Pons (tissue), 1 donor: Measurements from ENCODE around the gene NID2.

Experiments
- DNase-seq: peaks from one replicate; pipeline ENCODE4 v3.0.0-alpha.2; 2016; ENCODE audit warnings: low spot score

Gene NID2

DNA sequence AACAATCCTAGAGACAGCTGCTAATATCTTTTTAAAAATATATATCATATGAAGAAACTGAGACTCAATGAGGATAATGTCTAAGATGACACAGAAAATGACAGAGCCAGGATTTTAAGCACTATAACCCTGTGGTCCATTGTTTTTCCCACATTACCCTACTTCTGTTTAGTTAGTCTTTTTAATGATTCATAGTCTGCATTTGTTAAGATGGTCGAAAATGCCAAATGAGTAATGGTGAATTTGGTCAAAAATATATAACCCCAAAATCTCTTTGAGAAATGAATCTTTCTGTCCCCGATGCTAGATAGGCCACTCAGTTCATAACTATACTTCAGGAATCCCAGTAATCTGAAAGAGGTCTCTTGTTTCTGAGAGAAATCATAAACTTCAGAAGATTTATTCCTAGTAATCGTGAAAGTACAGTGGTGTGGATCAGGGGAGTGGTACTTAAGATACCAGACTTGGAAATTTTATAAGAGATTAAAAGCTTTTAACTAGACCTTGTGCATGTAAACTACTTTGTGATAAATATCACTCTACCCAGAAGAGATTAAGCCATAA, 68.8 kb downstream of the NID2 start:
- no peak for DNase-seq

DNA sequence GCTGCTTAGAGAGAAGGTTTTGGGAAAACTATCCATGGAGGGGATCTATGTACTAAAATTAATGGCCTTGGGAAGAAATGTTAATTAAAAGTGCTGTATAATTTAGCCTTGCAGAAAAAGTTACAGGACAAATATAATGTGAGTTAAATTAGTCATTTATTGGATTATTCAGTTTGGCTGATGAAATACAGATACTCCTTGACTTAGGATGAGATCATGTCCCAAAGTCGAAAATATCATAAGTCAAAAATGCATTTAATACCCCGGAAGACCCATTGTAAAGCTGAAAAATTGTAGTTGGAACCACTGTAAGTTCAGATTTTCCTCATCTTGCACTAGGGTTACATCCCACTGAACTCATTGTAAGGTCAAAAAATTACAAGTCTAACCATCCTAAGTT, 69.8 kb downstream of the NID2 start:
- DNase-seq, result no peak

DNA sequence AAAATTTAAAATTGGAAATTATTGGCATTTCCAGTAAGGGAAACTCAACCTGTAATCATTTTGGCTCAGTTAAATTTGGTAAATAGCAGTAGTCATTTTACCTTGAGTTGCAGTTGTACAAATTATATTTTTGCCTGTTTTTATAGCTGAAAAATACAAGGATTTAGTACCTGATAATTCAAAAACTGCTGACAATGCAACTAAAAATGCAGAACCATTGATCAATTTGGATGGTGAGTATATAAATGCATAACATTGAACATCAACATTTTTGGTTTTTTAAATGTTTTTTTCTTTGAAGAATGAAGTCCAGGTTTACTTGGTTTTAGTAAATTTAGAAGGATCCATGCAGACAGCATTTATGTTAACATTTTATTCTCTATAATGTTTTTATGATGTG, 70.5 kb downstream of the NID2 start:
- no peak for DNase-seq

DNA sequence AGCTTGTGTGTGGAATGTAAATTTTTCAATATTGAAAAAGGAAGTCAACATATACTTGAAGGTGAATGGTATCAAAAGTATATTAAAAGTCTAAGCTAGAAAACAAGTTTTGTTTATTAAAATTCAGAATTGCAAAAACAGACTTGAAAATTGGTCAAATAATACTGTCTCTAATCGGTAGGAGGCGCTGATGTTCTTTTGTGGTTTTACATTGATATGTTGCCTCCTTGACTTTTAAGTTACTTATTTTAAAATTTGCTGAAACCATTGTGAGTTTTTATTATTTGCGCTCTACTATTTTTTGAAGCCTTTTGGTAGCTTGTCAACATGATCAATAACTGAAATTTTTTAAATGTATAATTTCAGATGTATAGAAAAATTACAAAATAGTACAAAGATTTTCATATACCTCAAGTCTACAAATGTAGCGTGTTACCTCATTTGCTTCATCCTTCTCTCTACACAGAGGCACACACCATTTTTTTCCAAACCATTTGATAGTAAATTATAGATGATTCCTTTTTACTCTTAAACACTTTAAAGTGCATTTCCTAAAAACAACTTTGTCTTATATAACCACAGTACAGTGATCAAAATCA, 72.6 kb downstream of the NID2 start:
- peak; percentile 68 for DNase-seq

DNA sequence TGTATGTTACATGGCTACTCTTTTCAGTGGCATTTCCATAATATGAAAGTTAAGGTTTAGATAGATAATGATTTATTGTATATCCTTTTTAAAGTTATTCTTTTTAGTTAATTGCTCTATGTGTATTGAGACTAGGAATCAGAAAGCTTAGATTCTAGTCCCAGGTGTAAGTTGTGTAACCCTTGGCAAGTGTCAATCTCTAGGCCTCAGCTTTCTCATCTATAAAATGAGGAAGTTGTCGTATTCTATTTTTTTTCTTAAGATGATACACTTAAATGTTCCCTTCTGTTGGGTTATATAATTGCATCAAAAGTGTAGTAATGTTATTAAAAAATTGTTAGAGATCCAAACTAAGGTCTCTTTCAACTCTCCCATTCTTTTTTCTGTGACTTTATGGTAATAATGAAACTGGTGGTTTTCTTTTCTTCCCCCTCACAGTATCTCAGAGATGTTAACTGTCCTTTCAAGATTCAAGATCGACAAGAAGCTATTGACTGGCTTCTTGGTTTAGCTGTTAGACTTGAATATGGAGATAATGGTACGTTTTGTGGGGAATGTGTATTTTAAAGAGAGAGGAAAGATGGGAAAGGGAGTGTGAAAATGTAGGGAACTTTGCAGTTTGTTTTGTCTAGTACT, 75.5 kb downstream of the NID2 start:
- DNase-seq, result no peak

DNA sequence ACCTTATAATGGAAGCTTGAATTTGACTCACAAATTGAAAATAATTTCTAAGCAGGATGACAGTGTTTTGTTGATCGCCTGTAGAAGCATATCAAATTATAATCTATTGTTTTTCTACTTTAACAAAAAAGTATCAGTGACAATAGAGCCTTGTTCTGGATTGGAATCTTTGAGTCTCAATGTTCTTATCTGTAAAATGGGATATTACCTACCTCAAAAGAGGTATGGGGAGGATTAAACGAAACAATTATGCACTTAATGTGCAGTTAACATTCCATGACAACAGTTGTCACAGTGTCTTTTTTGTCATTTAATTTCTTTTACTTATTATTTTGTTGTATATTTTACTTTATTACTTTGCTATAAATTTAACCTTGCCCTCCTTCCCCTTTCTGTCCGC, 78.4 kb downstream of the NID2 start:
- DNase-seq, result no peak

DNA sequence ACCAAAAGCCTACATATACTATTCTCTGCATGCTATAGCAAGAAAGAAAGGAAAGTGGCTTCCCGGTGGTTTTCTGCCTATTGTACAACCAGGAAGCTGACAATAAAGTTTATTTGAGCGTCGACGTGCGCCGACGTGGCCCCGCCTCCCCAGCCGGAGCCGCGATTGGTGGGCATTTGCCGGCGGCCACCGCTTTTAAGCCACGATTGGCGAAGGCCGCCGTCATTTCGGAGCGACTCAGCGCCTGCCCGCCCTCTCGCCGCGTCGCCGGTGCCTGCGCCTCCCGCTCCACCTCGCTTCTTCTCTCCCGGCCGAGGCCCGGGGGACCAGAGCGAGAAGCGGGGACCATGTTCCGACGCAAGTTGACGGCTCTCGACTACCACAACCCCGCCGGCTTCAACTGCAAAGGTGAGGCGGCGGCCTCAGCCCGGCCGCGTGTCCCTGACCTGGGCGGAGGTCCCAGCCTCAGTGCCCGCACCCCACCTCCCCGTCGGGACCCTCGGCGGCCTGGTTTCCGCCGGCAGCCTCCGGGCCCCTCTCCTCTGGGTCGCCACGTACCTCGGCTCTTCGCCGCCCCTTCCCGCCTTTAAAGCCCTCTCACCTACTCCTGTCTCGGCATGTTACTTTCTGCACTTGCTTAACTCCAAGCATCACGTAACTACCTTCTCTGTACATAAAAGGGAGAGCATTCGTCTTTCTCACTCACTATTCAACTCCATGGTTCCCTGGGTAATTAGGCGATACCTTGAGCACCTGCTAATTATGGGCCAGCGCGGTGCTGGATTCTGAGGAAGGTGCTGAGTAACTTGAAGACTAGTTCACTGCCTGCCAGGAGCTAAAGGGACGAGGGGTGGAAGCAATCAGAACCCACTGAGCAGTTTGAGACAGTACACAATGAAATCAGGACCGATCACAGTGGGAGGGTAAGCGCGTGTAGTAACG, 79.3 kb downstream of the NID2 start, which contains the start of gene RTRAF:
Gene RTRAF (plus strand): TSS at position 254 of the 942 bp plus-strand sequence. CDS start 94 bp downstream, at position 348.
- peak; percentile 89 for DNase-seq

DNA sequence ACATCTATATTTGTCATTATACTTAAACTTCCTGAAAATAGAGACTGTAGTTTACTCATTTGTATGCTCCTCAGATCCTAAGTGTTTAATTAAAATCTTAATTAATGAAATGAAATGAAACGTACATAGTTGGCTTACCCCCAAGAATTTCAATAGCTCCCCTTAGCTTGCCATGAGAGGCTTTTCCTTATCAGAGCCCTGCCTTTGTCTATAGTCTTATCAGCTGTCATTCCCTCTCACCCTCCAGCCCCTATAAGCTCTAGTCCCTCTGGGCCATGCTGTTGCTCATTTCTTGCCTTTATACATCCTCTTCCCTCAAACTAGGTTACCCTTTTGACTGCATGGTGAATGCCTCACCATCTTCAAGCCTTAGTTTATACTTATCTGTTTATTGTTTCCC, 80.6 kb downstream of the NID2 start:
- DNase-seq, result no peak

DNA sequence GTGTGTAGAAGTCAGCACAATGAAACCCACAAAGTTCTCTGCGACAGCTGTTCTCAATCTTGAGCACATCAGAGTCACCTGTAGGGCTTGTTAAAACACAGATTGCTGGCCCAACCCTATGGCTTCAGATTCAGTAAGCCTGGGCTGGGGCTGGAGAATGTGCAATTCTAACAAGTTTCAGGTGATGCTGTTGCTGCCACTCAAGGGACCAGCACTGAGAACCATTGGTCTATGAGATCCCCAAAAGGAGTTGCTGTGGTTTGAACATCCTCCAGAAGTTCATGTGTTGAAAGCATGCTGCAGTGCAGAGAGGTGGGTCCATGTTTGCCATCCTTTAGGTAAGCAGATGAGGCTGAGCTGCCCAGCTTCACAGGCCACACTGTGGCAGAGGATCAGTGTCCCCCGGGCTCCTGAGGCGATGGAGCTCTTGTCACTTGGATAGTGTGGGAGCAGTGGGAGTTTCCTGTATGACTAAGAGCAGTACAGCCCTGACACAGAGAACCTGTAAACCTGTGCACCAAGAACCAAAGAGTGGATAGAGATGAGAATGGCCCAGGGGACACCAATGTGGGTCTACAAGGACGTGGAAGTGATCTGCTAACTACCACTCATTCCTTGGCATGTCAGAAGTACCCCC, 87.5 kb downstream of the NID2 start:
- no peak for DNase-seq

DNA sequence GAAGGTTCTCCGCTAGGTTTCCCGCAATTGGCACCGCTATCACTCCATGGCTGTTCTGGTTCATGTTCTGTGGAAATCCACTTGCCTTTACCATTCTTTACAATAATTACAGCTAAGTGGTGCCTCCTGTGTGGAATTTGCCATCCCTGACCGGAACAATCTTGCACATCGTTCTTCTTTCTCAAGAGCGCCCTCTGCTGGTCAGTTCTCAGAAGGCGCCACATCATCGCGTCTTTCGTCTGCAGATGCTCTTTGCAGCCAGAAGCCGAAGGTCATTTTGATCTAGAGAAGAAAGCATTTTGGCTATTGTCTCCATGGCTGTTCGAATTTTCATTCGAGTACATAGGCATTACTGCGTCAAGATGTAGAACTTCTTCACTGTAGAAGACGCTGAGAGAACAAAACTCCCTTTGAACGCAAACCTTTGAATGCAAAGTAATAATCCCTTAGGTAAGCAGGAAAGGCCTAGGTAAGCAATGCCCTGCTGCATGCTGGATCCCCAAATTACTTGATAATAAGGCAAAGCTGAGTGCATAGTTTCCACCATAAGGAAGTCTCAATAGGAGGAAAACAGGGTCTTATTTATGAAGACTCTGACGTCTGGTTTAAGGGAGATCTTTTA, 89.7 kb downstream of the NID2 start:
- DNase-seq, result peak; percentile 84

DNA sequence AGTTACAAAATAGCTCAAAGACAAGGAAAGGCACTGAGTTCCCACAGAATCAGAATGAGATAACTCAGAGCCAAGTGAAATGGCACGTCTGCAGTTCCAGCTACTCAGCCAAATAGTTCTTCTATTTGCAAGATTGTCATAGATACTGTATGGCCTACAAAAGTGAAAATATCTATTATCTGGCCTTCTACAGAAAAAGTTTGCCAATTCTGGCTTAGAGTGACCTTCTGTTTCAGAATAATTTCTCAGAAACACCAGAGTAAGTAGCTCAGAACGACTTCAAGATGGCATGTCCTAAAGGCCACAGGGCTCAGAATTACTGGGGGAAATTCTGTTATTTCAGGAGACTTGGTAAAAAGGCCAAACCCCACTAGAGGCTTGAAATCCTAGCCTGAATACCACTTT, 90.2 kb downstream of the NID2 start:
- DNase-seq, result no peak

DNA sequence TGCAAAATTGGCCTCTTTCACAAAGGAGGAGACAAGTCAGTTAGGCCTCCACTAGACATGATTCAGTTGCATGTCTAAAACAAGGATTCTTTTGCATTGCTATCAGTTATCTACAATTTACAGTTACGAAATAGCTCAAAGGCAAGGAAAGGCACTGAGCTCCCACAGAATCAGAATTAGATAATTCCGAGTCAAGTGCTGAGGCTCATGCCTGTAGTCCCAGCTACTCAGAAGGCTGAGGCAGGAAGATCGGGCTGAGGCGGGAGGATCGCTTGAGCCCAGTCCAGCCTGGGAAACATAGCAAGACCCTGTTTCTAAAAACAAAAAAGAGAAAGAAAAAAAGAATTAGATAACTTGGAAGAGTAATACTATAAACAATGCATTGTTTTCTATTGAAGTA, 91.8 kb downstream of the NID2 start:
- no peak for DNase-seq

DNA sequence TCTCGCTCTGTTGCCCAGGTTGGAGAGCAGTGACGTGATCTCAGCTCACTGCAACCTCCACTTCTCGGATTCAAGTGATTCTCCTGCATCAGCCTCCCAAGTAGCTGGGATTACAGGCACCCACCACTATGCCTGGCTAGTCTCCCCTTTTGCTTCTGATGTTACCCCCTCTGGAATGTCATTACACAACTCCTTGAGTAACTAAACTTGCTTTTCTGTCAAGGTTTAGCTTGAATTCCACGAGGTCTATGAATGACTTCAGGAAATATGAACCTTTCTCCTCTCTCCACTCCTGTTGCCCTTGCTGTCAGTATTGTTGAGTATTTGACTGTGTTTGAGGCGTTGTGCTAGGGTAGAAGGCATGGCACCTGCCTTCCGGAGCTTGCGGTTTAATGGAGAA, 96.3 kb downstream of the NID2 start:
- DNase-seq, result no peak

DNA sequence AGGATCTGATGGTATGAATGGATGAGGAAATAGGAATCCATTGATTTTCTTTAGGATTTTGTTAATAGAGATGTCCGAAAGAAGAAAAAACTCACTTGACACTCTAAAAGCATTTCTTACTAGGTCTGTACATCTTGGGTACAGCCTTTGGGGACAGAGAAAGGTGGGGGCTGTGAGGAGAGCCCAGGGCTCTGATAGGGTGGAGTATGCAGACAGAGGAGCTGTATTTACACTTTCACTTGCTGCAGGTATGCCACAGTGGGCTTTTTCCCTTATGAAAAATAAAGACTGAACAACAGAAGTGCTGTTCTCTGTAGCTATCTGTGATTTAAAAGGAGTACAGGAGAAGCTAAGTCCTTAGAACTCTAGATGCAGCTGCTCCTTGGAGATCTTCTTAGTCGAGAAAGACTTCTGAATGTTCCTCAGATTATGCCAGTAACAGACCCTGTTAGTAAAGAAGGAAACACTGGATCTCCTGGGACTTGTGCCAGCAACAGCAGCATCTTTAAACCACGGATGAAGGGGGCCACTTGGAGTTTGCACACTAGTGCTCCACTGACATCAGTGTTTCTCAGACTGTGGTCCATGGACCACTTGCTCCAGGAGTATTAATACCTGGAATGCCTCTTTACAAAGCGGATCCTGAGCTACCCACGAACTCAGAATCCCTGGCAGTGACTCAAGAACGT, 98.9 kb downstream of the NID2 start:
- DNase-seq, result no peak

DNA sequence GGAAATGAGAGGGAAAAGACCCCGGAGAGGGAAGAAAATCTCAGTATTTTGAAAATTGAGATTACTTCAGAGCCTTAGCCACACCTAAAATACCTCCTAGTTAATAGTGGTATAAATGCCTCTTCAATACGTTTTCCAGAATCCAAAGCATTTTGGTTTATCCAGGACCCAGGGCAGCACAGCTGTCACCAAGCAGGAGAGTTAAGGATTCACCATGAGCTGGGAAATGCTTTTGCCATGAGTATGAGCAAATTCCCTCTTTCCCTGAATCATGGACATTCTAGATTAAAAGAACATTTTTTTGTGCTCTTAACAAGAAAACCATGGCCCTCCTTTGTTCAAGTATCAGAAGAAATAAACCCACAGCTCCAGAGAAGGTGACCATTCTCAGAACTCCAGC, 101.3 kb downstream of the NID2 start:
- no peak for DNase-seq

DNA sequence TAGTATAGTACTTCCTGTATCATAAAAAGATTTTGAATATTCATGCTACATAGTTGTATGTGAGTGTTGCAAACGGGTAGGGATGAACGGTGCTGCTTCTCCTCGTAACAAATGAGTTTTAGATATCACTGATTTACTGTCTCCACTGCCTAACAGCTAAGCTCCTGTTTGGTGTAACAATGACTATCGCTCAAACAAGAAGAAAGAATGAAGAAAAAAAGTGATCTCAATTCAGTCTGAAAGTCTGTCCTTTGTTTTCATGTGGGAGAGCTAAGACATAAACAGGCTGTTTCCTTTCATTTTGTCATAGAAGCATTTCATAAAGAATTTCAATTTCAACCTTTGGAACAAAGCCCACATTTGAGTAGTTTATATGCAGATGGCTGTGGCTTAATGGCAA, 105.6 kb downstream of the NID2 start:
- peak; percentile 24 for DNase-seq

DNA sequence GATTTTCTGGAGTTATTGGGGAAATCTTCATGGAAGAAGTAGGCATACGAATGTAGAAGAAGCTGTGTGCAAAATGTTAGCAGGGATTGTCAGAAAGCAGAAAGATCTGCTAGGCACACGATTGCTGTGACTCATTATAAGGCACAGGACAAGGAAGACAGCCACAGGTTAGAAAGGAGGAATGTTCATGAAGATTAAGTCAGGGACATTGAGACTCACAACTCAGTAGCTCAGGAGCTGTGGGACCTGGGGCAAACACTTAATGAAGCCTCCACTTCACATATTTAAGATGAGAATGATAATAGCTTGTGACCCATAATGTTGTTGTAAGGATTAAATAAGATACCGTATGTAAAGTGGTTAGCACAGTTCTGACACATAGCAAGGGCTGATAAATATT, 106.1 kb downstream of the NID2 start:
- no peak for DNase-seq

DNA sequence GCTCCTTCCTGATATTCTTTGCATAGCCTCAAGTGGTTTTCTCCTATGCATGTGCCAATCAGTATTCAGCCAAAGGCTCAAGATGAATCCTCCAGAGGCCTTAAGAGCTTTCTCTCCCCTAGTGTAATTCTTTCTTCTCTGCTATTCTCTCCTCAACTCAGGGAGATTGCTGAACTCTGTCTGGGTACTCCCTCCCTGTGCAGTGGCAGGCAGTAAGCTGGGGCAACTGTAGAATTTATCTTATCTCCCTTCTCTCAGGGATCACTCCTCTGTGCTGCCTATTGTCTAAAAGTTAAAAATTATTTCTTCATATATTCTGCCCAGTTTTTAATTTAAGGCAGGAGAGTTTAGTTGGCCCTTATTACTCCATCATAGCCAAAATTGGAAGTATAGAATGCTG, 108.0 kb downstream of the NID2 start:
- no peak for DNase-seq

DNA sequence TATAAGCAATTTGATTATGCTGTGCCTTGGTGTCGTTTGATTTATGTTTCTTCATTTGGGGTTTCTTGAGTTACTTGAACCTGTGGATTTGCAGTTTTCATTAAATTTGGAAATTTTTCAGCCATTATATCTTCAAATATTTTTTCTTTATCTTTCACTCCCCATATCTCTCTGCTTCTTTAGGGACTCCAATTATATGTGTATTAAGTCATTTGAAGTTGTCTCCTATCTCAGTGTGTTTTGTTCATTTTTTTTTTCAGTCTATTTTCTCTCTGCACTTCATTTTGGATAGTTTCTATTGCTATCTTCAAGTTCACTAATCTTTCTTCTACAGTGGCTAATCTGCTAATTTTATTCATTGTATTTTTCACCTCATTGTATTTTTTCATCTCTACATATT, 108.9 kb downstream of the NID2 start:
- DNase-seq, result no peak

DNA sequence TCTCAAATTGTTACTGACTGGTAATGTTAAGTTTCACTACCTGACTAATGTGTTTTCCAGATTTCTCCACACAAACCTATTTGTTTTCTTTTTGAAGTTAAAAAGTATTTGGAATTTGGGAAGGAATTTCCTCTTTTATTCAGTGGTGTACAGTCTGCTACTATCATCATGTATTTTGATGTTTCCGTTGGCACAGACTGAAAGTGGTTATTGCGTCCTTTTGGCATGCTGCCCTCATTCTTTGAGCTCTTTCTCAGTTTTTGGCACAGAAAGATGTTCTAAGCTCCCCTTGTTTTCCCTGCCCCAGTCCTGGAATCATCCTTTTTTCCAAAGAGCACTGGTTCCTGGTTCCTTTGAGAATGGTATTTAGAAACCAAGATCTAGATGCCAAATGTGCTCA, 110.9 kb downstream of the NID2 start:
- DNase-seq, result no peak
